A549 (cell line): ENCODE measurements around the gene MAML3. TPM values are rescaled to one million over a fixed set of nuclear protein-coding genes. Genes with fewer than 3 reads are reported as not detected.
A peak's percentile ranks its signal among the peaks of the same experiment; 100 is the strongest.

Experiments used
- ATAC-seq, 2 experiments: fragments of 200-7000 bp in 1 of 2; fragments of >200 bp in 1 of 2; cut with Nextera tagmentation in 1 of 2; cut with Tn5 transposase in 1 of 2; 3 replicates each; pipeline versions ENCODE4 v1.8.0 to v1.9.1; 2018 to 2020; ENCODE audit warnings: mild to moderate bottlenecking in 1 of 2, moderate library complexity in 1 of 2
- CTCF ChIA-PET: fragments of 300-600 bp; sonication (Branson Sonifier 250); formaldehyde crosslinking; extraction: SDS; loops from one replicate; lab custom pipeline; 2021; ENCODE audit warnings: antibody characterized with exemption, inconsistent platforms; lab: Yijun Ruan, JAX
- POLR2A ChIA-PET: fragments of 350-600 bp; formaldehyde crosslinking; extraction: SDS; loops from one replicate; lab custom pipeline; 2021; ENCODE audit warnings: antibody characterized with exemption, inconsistent platforms; lab: Yijun Ruan, JAX
- DNase-seq, 2 experiments: peaks; one replicate each; pipeline versions ENCODE4 v3.0.0 to v3.0.0-alpha.2; 2011 to 2016; ENCODE audit warnings: low read depth in 1 of 2, low spot score in 1 of 2
- FAIRE-seq: peaks from 2 replicates; lab custom pipeline; 2011; peaks lifted over from hg19 to GRCh38; lab: Jason Lieb, UNC
- H3K27ac ChIP-seq, 2 experiments: fragments of >200 bp; sonication (Bioruptor Twin); formaldehyde crosslinking; 3 replicates each; pipeline ENCODE4 v1.5.1; 2016 to 2017
- H3K4me1 ChIP-seq: fragments of >200 bp; sonication (Bioruptor Twin); formaldehyde crosslinking; 3 replicates; pipeline ENCODE4 v1.6.1; 2016
- H3K4me2 ChIP-seq: fragments of >200 bp; sonication (Bioruptor Twin); formaldehyde crosslinking; 3 replicates; pipeline ENCODE4 v1.6.1; 2016
- H3K4me3 ChIP-seq: fragments of >200 bp; sonication (Bioruptor Twin); formaldehyde crosslinking; 3 replicates; pipeline ENCODE4 v1.5.1; 2016
- H3K9me3 ChIP-seq: fragments of >200 bp; sonication (Bioruptor Twin); formaldehyde crosslinking; 3 replicates; pipeline ENCODE4 v1.6.1; 2016
- BCL3 ChIP-seq: fragments of >200 bp; sonication (Bioruptor Twin); formaldehyde crosslinking; IDR thresholded peaks from 3 replicates; pipeline ENCODE4 v1.6.1; 2016
- BHLHE40 ChIP-seq: IDR thresholded peaks from 2 replicates; pipeline ENCODE4 v1.6.1; 2012; ENCODE audit warnings: low read depth, low read length, inconsistent platforms
- CEBPB ChIP-seq, 2 experiments: fragments of >200 bp in 1 of 2; sonication (Bioruptor Twin) in 1 of 2; formaldehyde crosslinking in 1 of 2; IDR thresholded peaks; 2 replicates each; pipeline ENCODE4 v1.6.1; 2012 to 2016
- CHD2 ChIP-seq: fragments of 150-350 bp; IDR thresholded peaks from 2 replicates; pipeline ENCODE4 v1.6.1; 2014; ENCODE audit warnings: low read length; ENCODE audit not compliant: partially characterized antibody
- E2F6 ChIP-seq: IDR thresholded peaks from 2 replicates; pipeline ENCODE4 v1.6.1; 2012; ENCODE audit warnings: low read depth, borderline replicate concordance
- EHF ChIP-seq: fragments of 250-450 bp; sonication (Bioruptor Pico); IDR thresholded peaks from 2 replicates; pipeline ENCODE4 v1.5.0; 2020; ENCODE audit warnings: mild to moderate bottlenecking
- HEYL ChIP-seq: fragments of 250-450 bp; sonication (Bioruptor Pico); IDR thresholded peaks from 2 replicates; pipeline ENCODE4 v1.8.0; 2021; ENCODE audit warnings: mild to moderate bottlenecking, moderate library complexity
- JUNB ChIP-seq: fragments of >200 bp; sonication (Bioruptor Twin); formaldehyde crosslinking; IDR thresholded peaks from 2 replicates; pipeline ENCODE4 v1.6.1; 2016
- KDM1A ChIP-seq: fragments of 200-600 bp; sonication (generic); IDR thresholded peaks from 2 replicates; pipeline ENCODE4 v1.6.1; 2016; ENCODE audit warnings: low read depth, mild to moderate bottlenecking
- MAX ChIP-seq: IDR thresholded peaks from 2 replicates; pipeline ENCODE4 v1.6.1; 2012
- MAZ ChIP-seq: fragments of 150-350 bp; IDR thresholded peaks from 2 replicates; pipeline ENCODE4 v1.6.1; 2014; ENCODE audit warnings: antibody characterized with exemption, low read depth, low read length, borderline replicate concordance
- MYC ChIP-seq: IDR thresholded peaks from 2 replicates; pipeline ENCODE4 v1.6.1; 2012; ENCODE audit warnings: mild to moderate bottlenecking, inconsistent platforms, low read length, improper control_type of control experiment, borderline replicate concordance
- NFE2L2 ChIP-seq: fragments of 150-350 bp; conservative IDR thresholded peaks from 2 replicates; pipeline ENCODE4 v1.6.1; 2014; ENCODE audit warnings: low read length
- NPAS2 ChIP-seq: fragments of 250-450 bp; sonication (Bioruptor Pico); IDR thresholded peaks from 2 replicates; pipeline ENCODE4 v1.8.0; 2022; ENCODE audit warnings: mild to moderate bottlenecking, moderate library complexity, borderline replicate concordance
- NR3C1 ChIP-seq: fragments of >200 bp; sonication (Bioruptor Twin); formaldehyde crosslinking; IDR thresholded peaks from 3 replicates; pipeline ENCODE4 v1.6.1; 2017
- POLR2AphosphoS2 ChIP-seq: conservative IDR thresholded peaks from 2 replicates; pipeline ENCODE4 v1.6.1; 2012; ENCODE audit warnings: low read length, improper control_type of control experiment, inconsistent platforms
- RAD21 ChIP-seq, 2 experiments: fragments of >200 bp in 1 of 2; sonication (Bioruptor Twin) in 1 of 2; formaldehyde crosslinking in 1 of 2; IDR thresholded peaks in 1 of 2; conservative IDR thresholded peaks in 1 of 2; 2 replicates in 1 of 2; 3 replicates in 1 of 2; pipeline ENCODE4 v1.6.1; 2012 to 2018; ENCODE audit warnings: inconsistent platforms in 1 of 2
- RARB ChIP-seq: fragments of 250-450 bp; sonication (Bioruptor Pico); IDR thresholded peaks from 2 replicates; pipeline ENCODE4 v1.8.0; 2021; ENCODE audit warnings: mild to moderate bottlenecking, moderate library complexity
- RFX5 ChIP-seq: fragments of 450-650 bp; IDR thresholded peaks from 2 replicates; pipeline ENCODE4 v1.7.1; 2014; ENCODE audit warnings: antibody characterized with exemption, mild to moderate bottlenecking, moderate library complexity
- RNF2 ChIP-seq: fragments of 200-600 bp; sonication (generic); IDR thresholded peaks from 2 replicates; pipeline ENCODE4 v1.6.1; 2016; ENCODE audit warnings: low read depth, mild to moderate bottlenecking, antibody characterized with exemption, moderate library complexity, borderline replicate concordance
- SMC3 ChIP-seq: fragments of >200 bp; sonication (Bioruptor Twin); formaldehyde crosslinking; IDR thresholded peaks from 3 replicates; pipeline ENCODE4 v1.6.1; 2018; ENCODE audit warnings: inconsistent platforms
- SREBF2 ChIP-seq: fragments of 450-650 bp; IDR thresholded peaks from 2 replicates; pipeline ENCODE4 v1.6.1; 2014; ENCODE audit warnings: mild to moderate bottlenecking, moderate library complexity
- TP53 ChIP-seq: fragments of 250-450 bp; sonication (Bioruptor Pico); IDR thresholded peaks from 2 replicates; pipeline ENCODE4 v1.5.0; 2021; ENCODE audit warnings: mild to moderate bottlenecking, moderate library complexity
- USF2 ChIP-seq: fragments of 450-650 bp; IDR thresholded peaks from 2 replicates; pipeline ENCODE4 v1.6.1; 2014; ENCODE audit warnings: antibody characterized with exemption
- ZFP36 ChIP-seq: fragments of 450-650 bp; IDR thresholded peaks from 2 replicates; pipeline ENCODE4 v1.6.1; 2014; ENCODE audit warnings: borderline replicate concordance; ENCODE audit not compliant: partially characterized antibody
- WGBS: methylation state at CpG from one replicate; pipeline ENCODE4 v1.1.6; 2017; ENCODE audit errors: missing lambda C conversion rate; 5-methylcytosine and 5-hydroxymethylcytosine counted together
- polyA plus RNA-seq, 4 experiments: library from polyadenylated mRNA; depleted of rRNA in 3 of 4; stranded (reverse); fragments of >200 nt; fragmentation: RNase III in 1 of 4; extraction: RNeasy Plus Mini Kit Qiagen cat#74134 plus additional on column Dnase treatment in 1 of 4; gene quantifications; 2 replicates in 3 of 4; 3 replicates in 1 of 4; pipeline ENCODE4 v1.2.3, GENCODE V29; 2011 to 2017

The MAML3 gene
- polyA plus RNA-seq, 2 of the 4 experiments (the other 2 are of a cell fraction): 9.0 to 22.2 TPM

- FAIRE-seq (no peak), DNase-seq (no peak), ATAC-seq (no peak)
- Histone ChIP-seq H3K27ac (no peak overlapping the region), H3K4me3 (no peak overlapping the region), H3K4me2 (no peak overlapping the region), H3K9me3 (no peaks in the 10 kb centered on the region), H3K4me1 (peaks cover 5% of the 10 kb centered on the region; the same call in 1 of the 3 replicates)
- ChIA-PET POLR2A (no interaction called here), CTCF (no interaction called here)
- TF ChIP-seq MAX (no peak), RNF2 (no peak), EHF (CRISPR knock-in tag) (no peak), BCL3 (no peak), BHLHE40 (no peak), ZFP36 (no peak), RAD21 (conservative IDR thresholded peaks at IDR 0.05 in 1 of 2, IDR thresholded peaks at IDR 0.05 in 1 of 2) (no peak), TP53 (CRISPR knock-in tag) (no peak), HEYL (CRISPR knock-in tag) (no peak), JUNB (no peak), MAZ (no peak), POLR2AphosphoS2 (no peak), MYC (no peak), SREBF2 (no peak)
- 94% methylated on average over 8 of the region's 8 CpGs for WGBS
Observed at GRCh38 chr4:139858436-139859205, 295.4 kb downstream of the MAML3 start.

- Histone ChIP-seq H3K4me2 (no peak overlapping the region), H3K9me3 (no peaks in the 10 kb centered on the region), H3K27ac (no peak overlapping the region), H3K4me3 (no peak overlapping the region), H3K4me1 (peaks cover 5% of the 10 kb centered on the region; the same call in 1 of the 3 replicates)
- CTCF ChIA-PET: no interaction called here
- ATAC-seq: no peak
- POLR2A ChIA-PET: no interaction called here
- FAIRE-seq: no peak
- DNase-seq: no peak
- WGBS: 65% methylated on average over 2 of the region's 2 CpGs
- TF ChIP-seq KDM1A (peak; percentile 19; the same call in 1 of the 2 replicates), RFX5 (no peak), USF2 (no peak)
Observed at GRCh38 chr4:139857977-139858376, 296.0 kb downstream of the MAML3 start.

GRCh38 chr4:139857021-139857420, 297.0 kb downstream of the MAML3 start:
- Histone ChIP-seq H3K4me2 (no peak overlapping the region), H3K9me3 (no peaks in the 10 kb centered on the region), H3K4me1 (peaks cover 5% of the 10 kb centered on the region; the same call in 1 of the 3 replicates), H3K4me3 (no peak overlapping the region), H3K27ac (no peak overlapping the region)
- DNase-seq: no peak
- CTCF ChIA-PET: interaction anchor here (0.7 kb wide), 1 partner anchor 9 kb away, joined by 5 read pairs; no protein-coding TSS in a partner anchor
- POLR2A ChIA-PET: no interaction called here
- WGBS: 70% methylated on average over 4 of the region's 4 CpGs
- TF ChIP-seq BCL3 (no peak), SMC3 (no peak), NPAS2 (CRISPR knock-in tag) (no peak), CEBPB (IDR thresholded peaks at IDR 0.05) (no peak), MAX (no peak), CHD2 (no peak), RARB (no peak), USF2 (no peak), RFX5 (no peak), BHLHE40 (no peak), NFE2L2 (no peak), RAD21 (conservative IDR thresholded peaks at IDR 0.05 in 1 of 2, IDR thresholded peaks at IDR 0.05 in 1 of 2) (no peak), E2F6 (no peak), NR3C1 (no peak)
- no peak for ATAC-seq
- no peak for FAIRE-seq
